H1 (cell line): ENCODE measurements around the gene SYT17. TPM values are rescaled to one million over a fixed set of nuclear protein-coding genes. Genes with fewer than 3 reads are reported as not detected.
A peak's percentile ranks its signal among the peaks of the same experiment; 100 is the strongest.

Experiments
- CTCF ChIA-PET: fragments of 300-600 bp; sonication (Branson Sonifier 250); formaldehyde crosslinking; loops from one replicate; lab custom pipeline; 2021; ENCODE audit not compliant: partially characterized antibody; lab: Charles Lee
- POLR2A ChIA-PET: fragments of 300-600 bp; sonication (Branson Sonifier 250); formaldehyde crosslinking; loops from one replicate; lab custom pipeline; 2021; ENCODE audit warnings: inconsistent platforms; ENCODE audit not compliant: partially characterized antibody; lab: Charles Lee
- DNase-seq, 2 experiments: peaks; one replicate each; pipeline versions ENCODE4 v3.0.0 to v3.0.0-alpha.2; 2010 to 2022; ENCODE audit warnings: low spot score in 2 of 2, low read depth in 1 of 2, mixed read lengths in 1 of 2
- FAIRE-seq: peaks from 2 replicates; lab custom pipeline; 2011; peaks lifted over from hg19 to GRCh38; lab: Jason Lieb, UNC
- H2AFZ ChIP-seq: 2 replicates; pipeline ENCODE4 v1.8.1; 2012; ENCODE audit warnings: low read length, inconsistent platforms
- H2AK5ac ChIP-seq: 2 replicates; pipeline ENCODE4 v1.6.1; 2013; ENCODE audit warnings: low read depth, low read length
- H2BK120ac ChIP-seq: replicated peaks from 2 replicates; pipeline ENCODE3; 2013; ENCODE audit warnings: low read depth, low read length, inconsistent platforms
- H2BK12ac ChIP-seq: 2 replicates; pipeline ENCODE4 v1.6.1; 2013; ENCODE audit warnings: low read depth, low read length
- H2BK15ac ChIP-seq: 2 replicates; pipeline ENCODE4 v1.6.1; 2013; ENCODE audit warnings: low read length
- H2BK20ac ChIP-seq: 2 replicates; pipeline ENCODE4 v1.6.1; 2013; ENCODE audit warnings: low read length
- H2BK5ac ChIP-seq: 2 replicates; pipeline ENCODE4 v1.6.1; 2013; ENCODE audit warnings: low read depth, low read length
- H3K14ac ChIP-seq: 2 replicates; pipeline ENCODE4 v1.6.1; 2013; ENCODE audit warnings: inconsistent platforms; ENCODE audit not compliant: insufficient read length
- H3K18ac ChIP-seq: 2 replicates; pipeline ENCODE4 v1.6.1; 2013; ENCODE audit warnings: low read length; ENCODE audit errors: extremely low read depth
- H3K23ac ChIP-seq: 2 replicates; pipeline ENCODE4 v1.6.1; 2013; ENCODE audit warnings: inconsistent platforms; ENCODE audit not compliant: insufficient read length
- H3K23me2 ChIP-seq: 2 replicates; pipeline ENCODE4 v1.6.1; 2013; ENCODE audit warnings: low read depth, low read length
- H3K27ac ChIP-seq: 2 replicates; pipeline ENCODE4 v1.6.1; 2011; ENCODE audit warnings: low read depth, low read length, inconsistent platforms
- H3K27me3 ChIP-seq, 4 experiments: replicated peaks in 1 of 4; 1 replicate in 1 of 4; 2 replicates in 3 of 4; pipeline versions ENCODE4 v1.6.1 to v1.8.1; 2011 to 2013; ENCODE audit warnings: low read length in 3 of 4, mild to moderate bottlenecking in 3 of 4, inconsistent platforms in 2 of 4, mixed read lengths in 2 of 4, moderate library complexity in 1 of 4; ENCODE audit not compliant: control insufficient read depth in 3 of 4, insufficient read depth in 3 of 4; ENCODE audit errors: extremely low read depth in 1 of 4
- H3K36me3 ChIP-seq, 4 experiments: 2 replicates each; pipeline versions ENCODE4 v1.6.1 to v1.8.1; 2011 to 2013; ENCODE audit warnings: mild to moderate bottlenecking in 4 of 4, low read length in 3 of 4, moderate library complexity in 2 of 4, control low read depth in 1 of 4, inconsistent platforms in 1 of 4; ENCODE audit not compliant: insufficient read depth in 4 of 4, control insufficient read depth in 2 of 4
- H3K4ac ChIP-seq: replicated peaks from 2 replicates; pipeline ENCODE3; 2013; ENCODE audit warnings: low read length, low read depth, mixed read lengths, inconsistent platforms; ENCODE audit not compliant: insufficient read length
- H3K4me1 ChIP-seq, 4 experiments: replicated peaks in 1 of 4; 1 replicate in 1 of 4; 2 replicates in 3 of 4; pipeline versions ENCODE4 v1.6.1 to v1.8.1; 2011 to 2013; ENCODE audit warnings: low read length in 3 of 4, inconsistent platforms in 2 of 4, mixed read lengths in 1 of 4; ENCODE audit not compliant: insufficient read depth in 4 of 4, control insufficient read depth in 3 of 4
- H3K4me2 ChIP-seq, 2 experiments: 2 replicates each; pipeline versions ENCODE4 v1.6.1 to v1.8.1; 2011 to 2013; ENCODE audit warnings: low read depth in 2 of 2, low read length in 2 of 2, control low read depth in 1 of 2, inconsistent platforms in 1 of 2, mild to moderate bottlenecking in 1 of 2; ENCODE audit not compliant: insufficient read depth in 1 of 2
- H3K4me3 ChIP-seq, 4 experiments: fragments of 200-600, 300-600 bp in 1 of 4; sonication (generic), shearing (Covaris generic), sonication (Bioruptor Twin) in 1 of 4; 2 replicates each; pipeline versions ENCODE4 v1.5.1 to v1.8.1; 2011 to 2016; ENCODE audit warnings: low read length in 4 of 4, low read depth in 3 of 4, control low read depth in 2 of 4, inconsistent platforms in 2 of 4, mild to moderate bottlenecking in 2 of 4, mixed read lengths in 1 of 4, moderate library complexity in 1 of 4; ENCODE audit not compliant: insufficient read depth in 2 of 4; ENCODE audit errors: extremely low read depth in 1 of 4
- H3K56ac ChIP-seq: replicated peaks from 2 replicates; pipeline ENCODE3; 2013; ENCODE audit warnings: low read depth, mild to moderate bottlenecking, mixed read lengths, low read length, inconsistent platforms; ENCODE audit not compliant: insufficient read length
- H3K79me1 ChIP-seq: 2 replicates; pipeline ENCODE4 v1.6.1; 2013; ENCODE audit warnings: low read depth, low read length, control low read depth
- H3K79me2 ChIP-seq, 2 experiments: 2 replicates each; pipeline versions ENCODE4 v1.6.1 to v1.8.1; 2012 to 2013; ENCODE audit warnings: low read length in 2 of 2, mild to moderate bottlenecking in 2 of 2, inconsistent platforms in 1 of 2; ENCODE audit not compliant: insufficient read depth in 2 of 2, control insufficient read depth in 1 of 2
- H3K9ac ChIP-seq, 4 experiments: replicated peaks in 1 of 4; 1 replicate in 1 of 4; 2 replicates in 3 of 4; pipeline versions ENCODE4 v1.6.1 to v1.8.1; 2011 to 2013; ENCODE audit warnings: low read depth in 3 of 4, low read length in 3 of 4, control low read depth in 2 of 4, mild to moderate bottlenecking in 2 of 4, moderate library complexity in 2 of 4, inconsistent platforms in 1 of 4; ENCODE audit errors: extremely low read depth in 1 of 4
- H3K9me3 ChIP-seq, 2 experiments: 2 replicates each; pipeline versions ENCODE4 v1.6.1 to v1.8.1; 2012 to 2013; ENCODE audit warnings: mild to moderate bottlenecking in 2 of 2, moderate library complexity in 2 of 2, control low read depth in 1 of 2, inconsistent platforms in 1 of 2, low read depth in 1 of 2, low read length in 1 of 2, mixed read lengths in 1 of 2; ENCODE audit not compliant: insufficient read depth in 2 of 2
- H4K20me1 ChIP-seq, 2 experiments: replicated peaks in 1 of 2; 2 replicates each; pipeline versions ENCODE3 to v1.8.1; 2011 to 2013; ENCODE audit warnings: inconsistent platforms in 2 of 2, low read length in 2 of 2, mild to moderate bottlenecking in 1 of 2; ENCODE audit not compliant: insufficient read depth in 2 of 2, control insufficient read depth in 1 of 2
- H4K5ac ChIP-seq: 2 replicates; pipeline ENCODE4 v1.6.1; 2013; ENCODE audit warnings: low read length, low read depth, mixed read lengths, inconsistent platforms; ENCODE audit not compliant: insufficient read length
- H4K8ac ChIP-seq: 2 replicates; pipeline ENCODE4 v1.8.0; 2013; ENCODE audit warnings: mild to moderate bottlenecking, moderate library complexity, low read length, inconsistent platforms; ENCODE audit not compliant: insufficient read depth; ENCODE audit errors: extremely low read depth
- H4K91ac ChIP-seq: replicated peaks from 2 replicates; pipeline ENCODE3; 2013; ENCODE audit warnings: low read length, mixed read lengths, inconsistent platforms; ENCODE audit not compliant: insufficient read length
- ATF3 ChIP-seq: IDR thresholded peaks from 2 replicates; pipeline ENCODE4 v1.6.1; 2011; ENCODE audit warnings: low read depth, mild to moderate bottlenecking, low read length; ENCODE audit not compliant: insufficient read depth
- CEBPB ChIP-seq: IDR thresholded peaks from 2 replicates; pipeline ENCODE4 v1.6.1; 2012; ENCODE audit warnings: low read depth, low read length
- CHD2 ChIP-seq: IDR thresholded peaks from 2 replicates; pipeline ENCODE4 v1.6.1; 2012; ENCODE audit warnings: low read length, improper control_type of control experiment
- CTBP2 ChIP-seq: IDR thresholded peaks from 2 replicates; pipeline ENCODE4 v1.7.0; 2011; ENCODE audit warnings: borderline replicate concordance, mild to moderate bottlenecking, moderate library complexity, mixed read lengths, low read length; ENCODE audit not compliant: insufficient read depth, insufficient read length
- CTCF ChIP-seq, 3 experiments: IDR thresholded peaks; 1 replicate in 2 of 3; 2 replicates in 1 of 3; pipeline versions ENCODE4 v1.5.1 to v1.6.1; 2011; ENCODE audit warnings: low read length in 3 of 3, mild to moderate bottlenecking in 3 of 3, inconsistent platforms in 2 of 3, low read depth in 1 of 3, moderate library complexity in 1 of 3; ENCODE audit not compliant: insufficient read depth in 1 of 3; ENCODE audit errors: control extremely low read depth in 1 of 3
- EGR1 ChIP-seq: IDR thresholded peaks from 2 replicates; pipeline ENCODE4 v1.6.1; 2011; ENCODE audit warnings: low read depth, low read length, borderline replicate concordance
- KDM5A ChIP-seq: fragments of 200-600 bp; IDR thresholded peaks from 2 replicates; pipeline ENCODE4 v1.7.1; 2012; ENCODE audit warnings: mild to moderate bottlenecking, low read length, inconsistent platforms, mixed read lengths
- POLR2A ChIP-seq, 2 experiments: IDR thresholded peaks; 1 replicate in 1 of 2; 2 replicates in 1 of 2; pipeline ENCODE4 v1.6.1; 2011; ENCODE audit warnings: low read depth in 2 of 2, low read length in 2 of 2, mild to moderate bottlenecking in 2 of 2; ENCODE audit errors: control extremely low read depth in 1 of 2
- SIRT6 ChIP-seq: IDR thresholded peaks from one replicate; pipeline ENCODE4 v1.7.1; 2012; ENCODE audit warnings: low read length, inconsistent platforms
- TBP ChIP-seq: IDR thresholded peaks from 2 replicates; pipeline ENCODE4 v1.6.1; 2011; ENCODE audit warnings: low read depth, low read length, improper control_type of control experiment
- WGBS, 2 experiments: shearing (Covaris generic) in 1 of 2; methylation state at CpG; one replicate each; pipeline versions ENCODE4 v1.1.6 to v1.1.7; 2013 to 2015; ENCODE audit warnings: low lambda C conversion rate in 2 of 2, mixed read lengths in 2 of 2, inconsistent platforms in 1 of 2, low coverage in 1 of 2, missing lambda C conversion rate in 1 of 2; ENCODE audit not compliant: insufficient replicate concordance in 2 of 2, insufficient coverage in 1 of 2, insufficient read length in 1 of 2; ENCODE audit errors: extremely low coverage in 1 of 2, missing lambda C conversion rate in 1 of 2; 5-methylcytosine and 5-hydroxymethylcytosine counted together
- polyA plus RNA-seq, 7 experiments: library from polyadenylated mRNA; depleted of rRNA in 3 of 7; stranded (reverse) in 5 of 7; unstranded in 2 of 7; fragments of >200 nt in 5 of 7; fragments of 200-250 nt in 2 of 7; gene quantifications; 1 replicate in 5 of 7; 2 replicates in 1 of 7; 4 replicates in 1 of 7; pipeline versions ENCODE4 v1.2.1 to v1.2.3, GENCODE V29; 2011 to 2013; ENCODE audit warnings: missing spikeins in 2 of 7, mixed read lengths in 2 of 7
- total RNA-seq: library from RNA; stranded (reverse); fragmentation: NEBNext Ultra II Directional; extraction: Animal tissue kit (Norgen Biotek cat#: 25700); gene quantifications from 2 replicates; pipeline ENCODE4 v1.2.1, GENCODE V29; 2021
- TF ChIP-seq, protein P1 (sequence below): IDR thresholded peaks from 2 replicates; pipeline ENCODE4 v1.6.1; 2012; ENCODE audit warnings: inconsistent platforms

The SYT17 gene
- total and polyA plus RNA-seq, 2 of the 8 experiments (the other 6 are each of a cell fraction or from before 2014, with no cell fraction given) = 5.8 to 18.1 TPM

GRCh38 chr16:19284207-19284606 lies 116.2 kb downstream of the SYT17 start:
- no peaks in the 10 kb centered on the region for H4K20me1 ChIP-seq
- 94% methylated on average over 1 of the region's 1 CpG; no CpG with 5 or more reads in 1 of the 2 experiments for WGBS, 2 experiments
- no peak overlapping the region for H3K4ac ChIP-seq
- H3K23ac ChIP-seq = no peak overlapping the region
- H3K9ac ChIP-seq = no peak overlapping the region
- H3K79me1 ChIP-seq = no peaks in the 10 kb centered on the region
- peaks cover 2 to 14% (median 11%) of the 10 kb centered on the region in 4 experiments; a peak in 6 of 7 replicates for H3K4me1 ChIP-seq
- H2BK15ac ChIP-seq = no peak overlapping the region
- H3K4me2 ChIP-seq = no peak overlapping the region
- H3K79me2 ChIP-seq = no peaks in the 10 kb centered on the region
- H3K27ac ChIP-seq = no peak overlapping the region
- ChIA-PET CTCF (interaction anchor here (1.2 kb wide), 1 partner anchor 12 kb away, joined by 3 read pairs; no protein-coding TSS in a partner anchor), POLR2A (interaction anchor here (0.6 to 2.2 kb wide), 2 partner anchors 19 to 61 kb away, joined by 3 to 6 read pairs; no protein-coding TSS in a partner anchor)
- no peaks in the 10 kb centered on the region for H3K36me3 ChIP-seq
- H2AK5ac ChIP-seq = no peak overlapping the region
- FAIRE-seq (no peak), DNase-seq (no peak)
- no peak overlapping the region for H3K56ac ChIP-seq
- H3K23me2 ChIP-seq = no peaks in the 10 kb centered on the region
- no peak overlapping the region for H4K8ac ChIP-seq
- H2BK5ac ChIP-seq = no peak overlapping the region
- no peak overlapping the region for H3K4me3 ChIP-seq
- peak overlapping the region; percentile 80; the same call in 1 of the 2 replicates for H2BK20ac ChIP-seq
- H4K91ac ChIP-seq = no peak overlapping the region
- H3K14ac ChIP-seq = no peak overlapping the region
- H2AFZ ChIP-seq = no peak overlapping the region
- H3K9me3 ChIP-seq = no peaks in the 10 kb centered on the region
- H4K5ac ChIP-seq = no peak overlapping the region
- H2BK120ac ChIP-seq = peak overlapping the region; percentile 79
- H2BK12ac ChIP-seq = no peak overlapping the region; the same call in 1 of the 2 replicates
- H3K27me3 ChIP-seq = no peaks in the 10 kb centered on the region
- H3K18ac ChIP-seq = no peak overlapping the region
- TF ChIP-seq CHD2 (no peak), CTCF (IDR thresholded peaks at IDR 0.05; ENCODE audit: control extremely low read depth in 1 of 3, insufficient read depth in 1 of 3, low read depth in 1 of 3, low read length in 3 of 3) (no peak), KDM5A (no peak), SIRT6 (no peak), POLR2A (IDR thresholded peaks at IDR 0.05; ENCODE audit: control extremely low read depth in 1 of 2, low read depth in 2 of 2, low read length in 2 of 2) (no peak), EGR1 (no peak), ATF3 (no peak), CTBP2 (no peak), TBP (no peak), CEBPB (no peak)
- TF ChIP-seq, protein P1, sequence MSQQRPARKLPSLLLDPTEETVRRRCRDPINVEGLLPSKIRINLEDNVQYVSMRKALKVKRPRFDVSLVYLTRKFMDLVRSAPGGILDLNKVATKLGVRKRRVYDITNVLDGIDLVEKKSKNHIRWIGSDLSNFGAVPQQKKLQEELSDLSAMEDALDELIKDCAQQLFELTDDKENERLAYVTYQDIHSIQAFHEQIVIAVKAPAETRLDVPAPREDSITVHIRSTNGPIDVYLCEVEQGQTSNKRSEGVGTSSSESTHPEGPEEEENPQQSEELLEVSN = no peak
